Activated CD8-positive, alpha-beta T cell treated with anti-CD3 and anti-CD28 coated beads for 36 hours (primary cell): Measurements from ENCODE around the gene KIF17. TPM values are rescaled to one million over a fixed set of nuclear protein-coding genes. Genes with fewer than 3 reads are reported as not detected.

Experiments used
- ATAC-seq: fragments of 200-7000 bp; cut with Tn5 transposase; one replicate; pipeline ENCODE4 v1.10.0; 2021; ENCODE audit warnings: mild to moderate bottlenecking, moderate library complexity
- CTCF ChIA-PET: fragments of 350-600 bp; sonication (Branson Sonifier 250); formaldehyde crosslinking; loops from one replicate; lab custom pipeline; 2021; ENCODE audit warnings: antibody characterized with exemption; lab: Charles Lee
- POLR2A ChIA-PET: fragments of 350-600 bp; sonication (Branson Sonifier 250); formaldehyde crosslinking; loops from one replicate; lab custom pipeline; 2021; ENCODE audit warnings: antibody characterized with exemption; lab: Charles Lee
- DNase-seq: peaks from one replicate; pipeline ENCODE4 v3.0.0-alpha.2; 2020
- H3K27ac Mint-ChIP-seq: one replicate; pipeline ENCODE4 v1.8.0; 2021; ENCODE audit warnings: mild to moderate bottlenecking, mixed read lengths
- H3K27me3 Mint-ChIP-seq: one replicate; pipeline ENCODE4 v1.8.0; 2021; ENCODE audit warnings: mixed read lengths
- H3K36me3 Mint-ChIP-seq: one replicate; pipeline ENCODE4 v1.8.0; 2021; ENCODE audit warnings: low read depth, mixed read lengths
- H3K4me1 Mint-ChIP-seq: one replicate; pipeline ENCODE4 v1.8.0; 2021; ENCODE audit warnings: low read depth, mixed read lengths
- H3K4me3 Mint-ChIP-seq: one replicate; pipeline ENCODE4 v1.8.0; 2021; ENCODE audit warnings: mild to moderate bottlenecking, moderate library complexity, mixed read lengths
- H3K9me3 Mint-ChIP-seq: one replicate; pipeline ENCODE4 v1.8.0; 2021; ENCODE audit warnings: mixed read lengths
- CTCF ChIP-seq: fragments of 200-600 bp; IDR thresholded peaks from one replicate; pipeline ENCODE4 v1.8.0; 2022; ENCODE audit warnings: antibody characterized with exemption, mild to moderate bottlenecking
- intact Hi-C: fragments of 100-400 bp; cut with micrococcal nuclease; formaldehyde crosslinking; loops from one replicate; pipeline ENCODE4 v1.10.0; 2022
- total RNA-seq, 2 experiments: library from RNA; stranded (reverse); gene quantifications; one replicate each; pipeline ENCODE4 v1.2.3, GENCODE V29; 2021

KIF17 gene
- total RNA-seq, 2 experiments from 2014 or later = not detected

- intact Hi-C loops = no loop called here
- DNase-seq = peak; percentile 50
- ATAC-seq = peak; percentile 45
- Mint-ChIP-seq H3K27me3 (no peaks in the 10 kb centered on the region), H3K4me3 (peak overlapping the region; percentile 81), H3K4me1 (peaks cover 11% of the 10 kb centered on the region), H3K9me3 (no peaks in the 10 kb centered on the region), H3K27ac (no peak overlapping the region), H3K36me3 (no peaks in the 10 kb centered on the region)
- ChIA-PET POLR2A (interaction anchor here (0.7 to 1.8 kb wide), 2 partner anchors 13 to 18 kb away, joined by 3 to 6 read pairs; no protein-coding TSS in a partner anchor), CTCF (interaction anchor here (0.8 to 2.9 kb wide), 12 partner anchors 9 to 151 kb away, joined by 3 to 21 read pairs (median 6); partner anchors contain the start of genes DDOST and MUL1)
- no peak for TF ChIP-seq CTCF
These were observed 83.2 kb downstream of the KIF17 start for GRCh38 chr1:20634594-20635084.

GRCh38 chr1:20634065-20634593 lies 83.7 kb downstream of the KIF17 start:
- H3K4me3 Mint-ChIP-seq = peak overlapping the region; percentile 81
- no peak for TF ChIP-seq CTCF
- intact Hi-C loops = no loop called here
- peak overlapping the region; percentile 73 for H3K27ac Mint-ChIP-seq
- peaks cover under 1% of the 10 kb centered on the region for H3K27me3 Mint-ChIP-seq
- CTCF ChIA-PET = interaction anchor here (0.6 to 3.2 kb wide), 33 partner anchors 9 to 561 kb away, joined by 3 to 31 read pairs (median 5); partner anchors contain the start of genes DDOST, FAM43B and MUL1
- ATAC-seq (peak; percentile 28), DNase-seq (peak; percentile 33)
- H3K4me1 Mint-ChIP-seq = peaks cover 11% of the 10 kb centered on the region
- POLR2A ChIA-PET = interaction anchor here (0.6 to 1.8 kb wide), 4 partner anchors 14 to 30 kb away, joined by 3 to 6 read pairs (median 3); no protein-coding TSS in a partner anchor
- peaks cover 2% of the 10 kb centered on the region for H3K9me3 Mint-ChIP-seq
- no peaks in the 10 kb centered on the region for H3K36me3 Mint-ChIP-seq

GRCh38 chr1:20633190-20634064 lies 84.4 kb downstream of the KIF17 start, which contains the start of gene PINK1:
TSS of gene PINK1 (plus strand) at chr1:20633458. CDS start at chr1:20633549, 91 bp downstream.
- Mint-ChIP-seq H3K27me3 (peaks cover 2% of the 10 kb centered on the region), H3K9me3 (peaks cover 3% of the 10 kb centered on the region), H3K36me3 (no peaks in the 10 kb centered on the region), H3K27ac (peak within 1 kb of the TSS; percentile 73), H3K4me3 (peak within 1 kb of the TSS; percentile 81), H3K4me1 (peaks cover 11% of the 10 kb centered on the region)
- CTCF ChIA-PET = interaction anchor here (0.6 to 3.2 kb wide), 44 partner anchors 8 to 1128 kb away, joined by 3 to 31 read pairs (median 4); partner anchors contain the start of genes DDOST, FAM43B and MUL1
- ATAC-seq (peak; percentile 92), DNase-seq (peak; percentile 86)
- intact Hi-C loops = no loop called here
- POLR2A ChIA-PET = interaction anchor here (0.6 to 1.8 kb wide), 4 partner anchors 15 to 31 kb away, joined by 3 to 6 read pairs (median 3); no protein-coding TSS in a partner anchor
- peak; percentile 99 for TF ChIP-seq CTCF

GRCh38 chr1:20632386-20632785 lies 85.4 kb downstream of the KIF17 start:
- intact Hi-C loops = no loop called here
- no peak for TF ChIP-seq CTCF
- peaks cover 11% of the 10 kb centered on the region for H3K4me1 Mint-ChIP-seq
- H3K36me3 Mint-ChIP-seq = no peaks in the 10 kb centered on the region
- H3K4me3 Mint-ChIP-seq = peak overlapping the region; percentile 62
- CTCF ChIA-PET = interaction anchor here (0.6 to 3.2 kb wide), 22 partner anchors 8 to 1129 kb away, joined by 3 to 31 read pairs (median 6); partner anchors contain the start of genes DDOST and FAM43B
- peaks cover 6% of the 10 kb centered on the region for H3K27me3 Mint-ChIP-seq
- ATAC-seq = no peak
- POLR2A ChIA-PET = no interaction called here
- no peak for DNase-seq
- peaks cover 7% of the 10 kb centered on the region for H3K9me3 Mint-ChIP-seq
- H3K27ac Mint-ChIP-seq = no peak overlapping the region
